Measurements from ENCODE around the gene RUSF1.

Gene RUSF1

DNA sequence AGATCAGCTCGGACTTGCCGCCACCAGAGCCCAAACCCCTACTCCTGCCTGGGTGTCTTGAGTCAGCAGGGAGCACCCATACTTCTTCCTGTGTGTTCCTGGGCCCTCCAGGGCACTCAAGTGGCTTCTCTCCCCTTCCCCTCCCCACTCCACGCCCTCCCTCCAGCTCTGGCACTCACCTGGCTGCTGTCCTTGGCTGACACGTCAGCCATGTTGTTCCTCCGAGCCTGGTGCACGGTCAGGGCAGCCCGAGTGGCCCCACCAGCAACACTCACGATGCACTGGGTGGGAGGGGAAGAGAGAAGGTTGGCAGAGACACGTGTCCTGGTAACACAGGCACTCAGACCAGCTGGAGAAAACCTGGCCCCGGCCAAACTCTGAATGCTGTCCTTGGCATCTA, 11.5 kb downstream of the RUSF1 start:
- no peak for DNase-seq (ENCODE audit: low spot score)
- in situ Hi-C loops (cut with MboI; ENCODE audit: low pct_unique_long_range_greater_than_20kb, low sequenced_read_pairs, unreplicated experiment): no loop called here
- TF ChIP-seq, protein P1, sequence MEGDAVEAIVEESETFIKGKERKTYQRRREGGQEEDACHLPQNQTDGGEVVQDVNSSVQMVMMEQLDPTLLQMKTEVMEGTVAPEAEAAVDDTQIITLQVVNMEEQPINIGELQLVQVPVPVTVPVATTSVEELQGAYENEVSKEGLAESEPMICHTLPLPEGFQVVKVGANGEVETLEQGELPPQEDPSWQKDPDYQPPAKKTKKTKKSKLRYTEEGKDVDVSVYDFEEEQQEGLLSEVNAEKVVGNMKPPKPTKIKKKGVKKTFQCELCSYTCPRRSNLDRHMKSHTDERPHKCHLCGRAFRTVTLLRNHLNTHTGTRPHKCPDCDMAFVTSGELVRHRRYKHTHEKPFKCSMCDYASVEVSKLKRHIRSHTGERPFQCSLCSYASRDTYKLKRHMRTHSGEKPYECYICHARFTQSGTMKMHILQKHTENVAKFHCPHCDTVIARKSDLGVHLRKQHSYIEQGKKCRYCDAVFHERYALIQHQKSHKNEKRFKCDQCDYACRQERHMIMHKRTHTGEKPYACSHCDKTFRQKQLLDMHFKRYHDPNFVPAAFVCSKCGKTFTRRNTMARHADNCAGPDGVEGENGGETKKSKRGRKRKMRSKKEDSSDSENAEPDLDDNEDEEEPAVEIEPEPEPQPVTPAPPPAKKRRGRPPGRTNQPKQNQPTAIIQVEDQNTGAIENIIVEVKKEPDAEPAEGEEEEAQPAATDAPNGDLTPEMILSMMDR (IDR thresholded peaks at IDR 0.05; ENCODE audit: extremely low read depth, insufficient read depth, missing control alignments): no peak

DNA sequence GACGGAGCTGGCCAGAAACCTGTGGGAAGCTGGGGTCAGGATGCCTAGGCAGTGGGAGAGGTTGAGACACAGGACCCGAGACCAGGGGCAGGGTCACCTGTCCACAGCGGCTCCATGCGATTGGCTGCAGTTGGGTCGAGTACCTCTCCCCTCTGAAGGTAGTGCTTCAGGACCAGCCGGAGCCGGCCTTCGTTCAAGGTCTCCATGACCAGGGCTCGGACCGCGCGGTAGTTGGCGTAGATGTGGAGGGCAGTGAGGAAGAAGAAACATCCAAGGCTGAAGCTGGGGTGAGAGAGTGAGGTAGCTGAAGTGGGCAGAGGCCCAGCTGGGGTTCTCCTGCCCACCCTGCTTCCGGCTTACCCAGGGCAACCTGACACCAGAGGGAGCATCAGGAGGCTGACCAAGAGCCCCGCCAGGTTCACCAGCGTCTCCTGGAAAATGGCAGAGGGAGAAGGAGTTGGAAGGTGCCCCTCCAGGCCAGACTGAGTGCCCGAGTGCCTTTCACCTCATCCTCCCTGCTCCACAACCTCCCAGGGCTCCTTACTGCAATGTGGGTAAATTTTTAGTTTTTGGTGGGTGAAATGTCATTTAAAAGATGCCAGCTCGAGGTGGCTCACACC, 14.6 kb downstream of the RUSF1 start:
- TF ChIP-seq, protein P1 (IDR thresholded peaks at IDR 0.05; ENCODE audit: extremely low read depth, insufficient read depth, missing control alignments): no peak
- in situ Hi-C loops (cut with MboI; ENCODE audit: low pct_unique_long_range_greater_than_20kb, low sequenced_read_pairs, unreplicated experiment): no loop called here
- DNase-seq (ENCODE audit: low spot score): no peak

DNA sequence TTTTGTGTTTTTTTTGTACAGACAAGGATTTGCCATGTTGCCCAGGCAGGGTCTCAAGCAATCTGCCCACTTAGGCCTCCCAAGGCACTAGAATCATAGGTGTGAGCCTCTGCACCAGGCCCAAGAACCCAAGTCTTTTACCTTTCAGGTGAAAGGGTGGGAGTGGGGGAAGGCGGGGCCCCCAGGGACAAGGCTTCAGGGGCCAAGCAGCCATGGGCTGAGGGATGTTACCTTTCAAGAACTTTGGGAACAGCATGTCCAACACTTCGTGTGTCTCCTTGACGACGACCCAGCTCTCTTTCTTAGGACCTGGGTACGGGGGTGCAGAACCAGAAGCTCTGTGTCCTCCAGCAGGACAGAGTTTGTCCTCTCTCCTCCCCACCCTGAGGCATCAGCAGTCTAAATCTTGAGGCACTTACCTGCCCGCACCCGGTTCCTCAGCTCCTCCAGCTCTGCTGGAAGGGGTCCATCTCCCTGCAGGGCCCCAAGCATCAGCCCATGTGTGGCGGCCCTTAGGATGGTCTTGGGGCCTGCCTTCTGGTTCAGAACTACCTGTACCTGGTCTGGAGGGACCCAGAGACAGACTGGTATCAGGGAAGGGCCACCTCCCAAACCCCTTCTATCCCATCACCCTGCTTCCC, 16.3 kb downstream of the RUSF1 start:
- TF ChIP-seq, protein P1 (IDR thresholded peaks at IDR 0.05; ENCODE audit: extremely low read depth, insufficient read depth, missing control alignments): no peak
- in situ Hi-C loops (cut with MboI; ENCODE audit: low pct_unique_long_range_greater_than_20kb, low sequenced_read_pairs, unreplicated experiment): no loop called here
- no peak for DNase-seq (ENCODE audit: low spot score)

DNA sequence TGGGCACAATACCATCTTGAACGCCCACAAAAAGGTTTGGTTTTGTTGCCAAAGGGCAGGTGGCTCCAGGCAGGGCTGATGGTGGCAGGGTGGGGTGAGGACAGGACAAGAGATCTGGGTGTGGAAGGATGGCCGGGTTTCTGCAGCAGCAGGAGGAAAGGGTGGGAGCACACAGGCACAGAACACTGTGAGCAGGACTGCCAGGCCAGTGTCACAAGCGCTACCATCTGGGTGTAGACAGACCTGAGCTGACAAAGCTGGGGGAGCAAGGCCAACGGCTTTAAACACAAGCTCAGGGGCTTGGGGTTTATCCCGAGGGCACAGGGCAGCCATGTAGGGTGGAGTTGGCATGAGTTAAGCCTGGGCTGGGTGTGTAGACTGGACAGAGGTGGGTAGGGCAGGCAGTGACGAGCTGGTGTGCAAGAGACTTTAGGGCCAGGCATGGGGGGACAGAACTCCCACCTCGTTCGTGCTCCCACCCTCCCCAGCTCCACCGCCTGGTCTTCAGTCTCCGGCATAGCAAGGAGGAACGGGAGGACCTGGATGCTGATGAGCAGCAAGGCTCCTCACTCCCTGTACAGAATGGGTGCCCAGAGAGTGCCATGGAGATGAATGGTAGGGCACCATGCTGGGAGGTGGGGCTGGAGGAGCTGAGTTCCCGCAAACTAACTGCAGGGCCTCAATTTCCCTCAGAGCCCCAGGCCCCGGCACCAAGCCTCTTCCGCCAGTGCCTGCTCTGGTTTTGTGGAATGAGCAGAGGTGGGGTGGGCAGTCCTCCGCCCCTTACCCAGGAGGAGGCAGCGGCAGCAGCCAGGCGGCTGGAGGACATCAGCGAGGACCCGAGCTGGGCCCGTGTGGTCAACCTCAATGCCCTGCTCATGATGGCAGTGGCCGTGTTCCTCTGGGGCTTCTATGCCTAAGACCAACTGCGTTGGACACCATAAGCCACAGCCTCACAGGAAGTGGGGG, 18.3 kb downstream of the RUSF1 start:
- TF ChIP-seq, protein P1 (IDR thresholded peaks at IDR 0.05; ENCODE audit: extremely low read depth, insufficient read depth, missing control alignments): no peak
- DNase-seq (ENCODE audit: low spot score): no peak
- in situ Hi-C loops (cut with MboI; ENCODE audit: low pct_unique_long_range_greater_than_20kb, low sequenced_read_pairs, unreplicated experiment): no loop called here

DNA sequence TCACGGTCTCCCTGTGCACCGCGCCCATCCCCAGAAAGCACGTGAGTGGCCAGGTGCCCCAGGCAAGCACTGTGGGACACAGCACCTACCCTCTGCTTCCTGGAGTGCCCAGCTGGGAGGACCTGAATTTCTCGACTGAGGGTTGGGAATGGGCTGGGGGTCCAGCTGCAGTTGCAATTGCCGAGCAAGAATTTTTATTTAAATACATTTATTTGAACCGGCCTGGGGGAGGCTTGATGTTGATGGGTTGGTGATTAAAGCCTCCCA, 19.0 kb downstream of the RUSF1 start:
- no peak for DNase-seq (ENCODE audit: low spot score)
- in situ Hi-C loops (cut with MboI; ENCODE audit: low pct_unique_long_range_greater_than_20kb, low sequenced_read_pairs, unreplicated experiment): no loop called here
- TF ChIP-seq, protein P1 (IDR thresholded peaks at IDR 0.05; ENCODE audit: extremely low read depth, insufficient read depth, missing control alignments): no peak

DNA sequence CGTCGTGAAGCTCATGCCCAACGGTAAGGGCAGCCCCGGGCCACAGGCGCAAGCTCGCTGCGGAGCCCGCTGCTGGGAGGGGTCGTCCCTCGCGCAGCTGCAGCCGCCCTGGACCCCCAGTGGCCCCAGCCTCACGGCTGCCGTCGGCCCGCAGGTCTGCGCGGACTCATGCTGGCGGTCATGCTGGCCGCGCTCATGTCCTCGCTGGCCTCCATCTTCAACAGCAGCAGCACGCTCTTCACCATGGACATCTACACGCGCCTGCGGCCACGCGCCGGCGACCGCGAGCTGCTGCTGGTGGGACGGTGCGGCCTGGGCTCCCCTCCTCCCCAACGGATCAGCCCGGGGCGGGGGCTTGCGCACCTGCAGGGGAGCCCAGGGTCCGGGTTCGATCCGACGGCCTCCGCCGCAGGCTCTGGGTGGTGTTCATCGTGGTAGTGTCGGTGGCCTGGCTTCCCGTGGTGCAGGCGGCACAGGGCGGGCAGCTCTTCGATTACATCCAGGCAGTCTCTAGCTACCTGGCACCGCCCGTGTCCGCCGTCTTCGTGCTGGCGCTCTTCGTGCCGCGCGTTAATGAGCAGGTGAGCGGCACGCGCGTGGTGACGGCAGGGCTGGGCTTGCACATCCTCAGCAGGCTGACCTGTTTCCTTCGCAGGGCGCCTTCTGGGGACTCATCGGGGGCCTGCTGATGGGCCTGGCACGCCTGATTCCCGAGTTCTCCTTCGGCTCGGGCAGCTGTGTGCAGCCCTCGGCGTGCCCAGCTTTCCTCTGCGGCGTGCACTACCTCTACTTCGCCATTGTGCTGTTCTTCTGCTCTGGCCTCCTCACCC, 19.5 kb downstream of the RUSF1 start:
- in situ Hi-C loops (cut with MboI; ENCODE audit: low pct_unique_long_range_greater_than_20kb, low sequenced_read_pairs, unreplicated experiment): no loop called here
- TF ChIP-seq, protein P1 (IDR thresholded peaks at IDR 0.05; ENCODE audit: extremely low read depth, insufficient read depth, missing control alignments): no peak
- DNase-seq (ENCODE audit: low spot score): no peak
